SK-MEL-5 (cell line): Measurements from ENCODE around the gene KIF2A. TPM values are rescaled to one million over a fixed set of nuclear protein-coding genes. Genes with fewer than 3 reads are reported as not detected.

Experiments used
- DNase-seq: peaks from one replicate; pipeline ENCODE4 v3.0.0-alpha.2; 2016; ENCODE audit warnings: low read depth, low spot score
- in situ Hi-C: cut with HindIII; loops from 2 replicates; pipeline ENCODE4 v1.10.0; 2016; ENCODE audit warnings: low sequenced_read_pairs, high pct_unique_total_duplicates, low pct_unique_long_range_greater_than_20kb
- polyA plus RNA-seq, 2 experiments: library from polyadenylated mRNA; depleted of rRNA; stranded (reverse); fragments of >200 nt; gene quantifications; 2 replicates each; pipeline ENCODE4 v1.2.3, GENCODE V29; 2015
- total RNA-seq: library from RNA; depleted of rRNA; stranded (reverse); fragments of >200 nt; shearing (Covaris generic); gene quantifications from 2 replicates; pipeline ENCODE4 v1.2.3, GENCODE V29; 2014; rRNA removed

Gene KIF2A
- total RNA-seq, result 42.5 and 44.1 TPM in 2 replicates
- polyA plus RNA-seq (2015; cell fraction: cytosol; rRNA removed), result 28.1 and 38.5 TPM in 2 replicates
- polyA plus RNA-seq (2015; cell fraction: nucleus; rRNA removed), result 16.1 and 28.2 TPM in 2 replicates

GRCh38 chr5:62305715-62306322 lies at the start of gene KIF2A:
KIF2A (plus strand) TSS chr5:62306206; CDS start chr5:62306473, 267 bp downstream.
- peak; percentile 92 for DNase-seq
- in situ Hi-C loops, result no loop called here

GRCh38 chr5:62257020-62257367 lies 49.0 kb upstream of the KIF2A start:
- no peak for DNase-seq
- in situ Hi-C loops, result no loop called here

- in situ Hi-C loops, result no loop called here
- no peak for DNase-seq
These were observed 47.4 kb upstream of the KIF2A start for GRCh38 chr5:62258654-62259053.

- in situ Hi-C loops, result no loop called here
- DNase-seq, result no peak
These were observed 46.2 kb upstream of the KIF2A start for GRCh38 chr5:62259699-62260250.

GRCh38 chr5:62260513-62260912 lies 45.5 kb upstream of the KIF2A start:
- no peak for DNase-seq
- in situ Hi-C loops, result no loop called here

GRCh38 chr5:62263401-62263800 lies 42.6 kb upstream of the KIF2A start:
- in situ Hi-C loops, result no loop called here
- no peak for DNase-seq

GRCh38 chr5:62265648-62266112 lies 40.3 kb upstream of the KIF2A start:
- no peak for DNase-seq
- in situ Hi-C loops, result no loop called here

- no peak for DNase-seq
- in situ Hi-C loops, result no loop called here
These were observed 39.4 kb upstream of the KIF2A start for GRCh38 chr5:62266573-62266972.

- no peak for DNase-seq
- in situ Hi-C loops, result no loop called here
These were observed 37.8 kb upstream of the KIF2A start for GRCh38 chr5:62268234-62268633.

- DNase-seq, result no peak
- in situ Hi-C loops, result no loop called here
These were observed 37.2 kb upstream of the KIF2A start for GRCh38 chr5:62268792-62269191.

GRCh38 chr5:62271370-62271769 lies 34.6 kb upstream of the KIF2A start:
- DNase-seq, result no peak
- in situ Hi-C loops, result no loop called here

GRCh38 chr5:62271870-62272269 lies 34.1 kb upstream of the KIF2A start:
- no peak for DNase-seq
- in situ Hi-C loops, result no loop called here

GRCh38 chr5:62273687-62274086 lies 32.3 kb upstream of the KIF2A start:
- in situ Hi-C loops, result no loop called here

GRCh38 chr5:62275581-62275980 lies 30.4 kb upstream of the KIF2A start:
- in situ Hi-C loops, result no loop called here
- no peak for DNase-seq

More at GRCh38 chr5:62273687-62274086, 32.3 kb upstream of the KIF2A start:
- no peak for DNase-seq

- in situ Hi-C loops, result no loop called here
- no peak for DNase-seq
These were observed 24.6 kb upstream of the KIF2A start for GRCh38 chr5:62281411-62281810.

GRCh38 chr5:62282064-62282463 lies 23.9 kb upstream of the KIF2A start:
- in situ Hi-C loops, result no loop called here
- DNase-seq, result no peak

GRCh38 chr5:62283005-62283404 lies 23.0 kb upstream of the KIF2A start:
- no peak for DNase-seq
- in situ Hi-C loops, result no loop called here

- in situ Hi-C loops, result no loop called here
- no peak for DNase-seq
These were observed 22.1 kb upstream of the KIF2A start for GRCh38 chr5:62283861-62284260.
